ENCODE data around the gene CDH22. TPM values are rescaled to one million over a fixed set of nuclear protein-coding genes. Genes with fewer than 3 reads are reported as not detected.

The CDH22 gene
- total RNA-seq, 1 experiment from 2014 or later, result not detected

GRCh38 chr20:46237736-46238135 is 70.6 kb downstream of the CDH22 start:
- no peak for TF ChIP-seq TCF7L2 (IDR thresholded peaks at IDR 0.05; ENCODE audit: low read depth, low read length)
- no peak for TF ChIP-seq POLR2AphosphoS5 (IDR thresholded peaks at IDR 0.05; ENCODE audit: low read depth, low read length)
- TF ChIP-seq CTCF (IDR thresholded peaks at IDR 0.05), result no peak
- no peak for TF ChIP-seq SIN3A (IDR thresholded peaks at IDR 0.05; ENCODE audit: borderline replicate concordance, insufficient read depth, low read depth, low read length)
- no peak for TF ChIP-seq REST (IDR thresholded peaks at IDR 0.05; ENCODE audit: insufficient read depth in 1 of 2, low read depth in 2 of 2, low read length in 1 of 2)
- no peaks in the 10 kb centered on the region; the same call in 1 of the 2 replicates for H3K4me1 ChIP-seq (ENCODE audit: control insufficient read depth, insufficient read depth, low read length)
- no peaks in the 10 kb centered on the region for H3K36me3 ChIP-seq (ENCODE audit: control insufficient read depth, insufficient read depth, low read length)
- no peak overlapping the region for H3K4me3 ChIP-seq (ENCODE audit: low read depth in 2 of 2, low read length in 2 of 2)
- peaks cover 8% of the 10 kb centered on the region; the same call in 1 of the 2 replicates for H3K27me3 ChIP-seq (ENCODE audit: control insufficient read depth, insufficient read depth, low read length)
- ChIA-PET CTCF (interaction anchor here (0.6 kb wide), 1 partner anchor 8 kb away, joined by 3 read pairs; no protein-coding TSS in a partner anchor), POLR2A (no interaction called here)
- intact Hi-C loops (cut with micrococcal nuclease; ENCODE audit: unreplicated experiment), result no loop called here
- no peaks in the 10 kb centered on the region for H3K9me3 ChIP-seq (ENCODE audit: control insufficient read depth, insufficient read depth, low read depth, low read length)
- DNase-seq (ENCODE audit: low read depth, low spot score), result no peak
- no peak overlapping the region for H3K27ac ChIP-seq (ENCODE audit: low read length)
- in situ Hi-C loops (cut with HindIII; ENCODE audit: low pct_unique_long_range_greater_than_20kb, low sequenced_read_pairs), result no loop called here
- no peak for ATAC-seq
- no TSS peak for BruUV-seq (replicated peaks)

- H3K4me3 ChIP-seq (ENCODE audit: low read depth in 2 of 2, low read length in 2 of 2), result no peak overlapping the region
- no peaks in the 10 kb centered on the region; the same call in 1 of the 2 replicates for H3K4me1 ChIP-seq (ENCODE audit: control insufficient read depth, insufficient read depth, low read length)
- no peak for DNase-seq (ENCODE audit: low read depth, low spot score)
- BruUV-seq (replicated peaks), result no TSS peak
- POLR2A ChIA-PET, result no interaction called here
- in situ Hi-C loops (cut with HindIII; ENCODE audit: low pct_unique_long_range_greater_than_20kb, low sequenced_read_pairs) (no loop called here), intact Hi-C loops (cut with micrococcal nuclease; ENCODE audit: unreplicated experiment) (no loop called here)
- no peak for TF ChIP-seq SIN3A (IDR thresholded peaks at IDR 0.05; ENCODE audit: borderline replicate concordance, insufficient read depth, low read depth, low read length)
- no peak for TF ChIP-seq POLR2AphosphoS5 (IDR thresholded peaks at IDR 0.05; ENCODE audit: low read depth, low read length)
- no peak for TF ChIP-seq TCF7L2 (IDR thresholded peaks at IDR 0.05; ENCODE audit: low read depth, low read length)
- no peak for TF ChIP-seq CTCF (IDR thresholded peaks at IDR 0.05)
- no peak for TF ChIP-seq REST (IDR thresholded peaks at IDR 0.05; ENCODE audit: insufficient read depth in 1 of 2, low read depth in 2 of 2, low read length in 1 of 2)
- ATAC-seq, result no peak
- peaks cover 8% of the 10 kb centered on the region; the same call in 1 of the 2 replicates for H3K27me3 ChIP-seq (ENCODE audit: control insufficient read depth, insufficient read depth, low read length)
- CTCF ChIA-PET, result interaction anchor here (0.6 kb wide), 1 partner anchor 8 kb away, joined by 3 read pairs; no protein-coding TSS in a partner anchor
- H3K9me3 ChIP-seq (ENCODE audit: control insufficient read depth, insufficient read depth, low read depth, low read length), result no peaks in the 10 kb centered on the region
- H3K27ac ChIP-seq (ENCODE audit: low read length), result no peak overlapping the region
- no peaks in the 10 kb centered on the region for H3K36me3 ChIP-seq (ENCODE audit: control insufficient read depth, insufficient read depth, low read length)
Measured at GRCh38 chr20:46237227-46237626, 71.1 kb downstream of the CDH22 start.
